NCI-H2227 treated with DMSO at 0.1 percent for 48 hours (cell line): Measurements from ENCODE around the gene ABCB8.
A peak's percentile ranks its signal among the peaks of the same experiment; 100 is the strongest.

Experiments
- DNase-seq: peaks from one replicate; lab custom pipeline; 2025; lab: John Stamatoyannopoulos, UW

ABCB8 gene

DNA sequence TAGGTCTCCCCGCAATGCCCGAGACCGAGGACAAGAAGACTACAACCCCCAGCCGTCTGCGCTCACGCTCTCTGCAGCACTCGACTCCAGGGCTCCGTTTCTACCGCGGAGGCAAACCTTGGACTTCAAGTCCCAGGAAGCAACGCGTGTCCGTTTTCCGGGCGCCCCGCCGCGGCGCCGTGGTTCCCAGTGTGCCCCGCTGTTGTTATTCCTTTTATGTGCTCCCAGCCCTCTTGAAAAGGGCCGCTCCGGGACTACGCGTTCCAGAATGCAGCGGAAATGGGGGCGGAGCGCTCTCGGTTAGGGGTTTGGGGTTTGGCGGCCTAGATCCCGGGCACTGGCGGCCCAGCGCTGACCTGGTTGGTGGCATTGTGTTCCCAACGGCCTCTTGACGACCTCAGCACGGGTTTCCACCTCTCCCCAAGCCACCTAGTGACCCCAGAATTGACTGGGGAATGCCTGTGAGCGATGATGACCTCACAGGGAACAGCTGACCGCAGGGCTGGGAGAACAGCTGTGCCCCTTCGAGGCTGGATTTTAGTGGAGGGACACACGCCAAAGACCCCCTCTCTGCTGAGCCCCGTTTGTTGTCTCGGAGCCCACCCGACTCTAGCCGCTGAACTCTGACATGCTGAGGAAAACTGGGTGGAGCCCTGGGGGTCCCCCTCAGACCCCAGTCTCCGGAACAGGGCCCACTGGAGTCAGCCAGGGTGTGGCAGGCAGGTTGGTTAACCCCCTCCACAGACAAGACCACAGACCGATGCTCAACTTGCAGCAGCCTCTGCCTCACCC lies 29.9 kb downstream of the ABCB8 start:
- DNase-seq: peak; percentile 99

DNA sequence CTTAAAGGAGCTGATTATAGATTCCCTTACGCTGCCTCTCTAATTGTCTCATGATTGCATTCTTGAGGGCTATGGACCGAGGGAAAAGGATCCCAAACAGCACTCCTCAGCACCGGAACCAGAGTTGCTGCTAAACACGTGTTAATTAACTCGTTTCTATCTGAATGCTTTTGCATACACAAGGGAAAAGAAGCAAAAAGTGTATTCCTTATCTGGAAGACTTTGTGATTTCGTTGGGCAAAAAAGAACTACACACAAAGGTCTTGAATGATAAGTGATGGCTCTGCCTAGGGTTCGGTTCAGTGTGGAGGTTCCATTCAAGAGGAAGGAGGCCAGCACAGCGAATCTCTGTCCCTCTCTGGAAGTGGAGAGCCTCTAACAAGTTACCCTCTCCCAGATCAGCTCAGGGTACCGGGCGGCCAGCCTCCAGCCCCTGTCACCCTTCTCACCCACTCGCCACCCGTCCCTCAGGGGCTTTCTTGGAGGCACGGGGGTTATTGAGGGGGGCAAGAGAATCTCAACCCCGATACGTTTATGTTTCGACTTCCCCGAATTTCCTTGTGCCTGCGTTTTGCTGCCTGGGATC lies 30.6 kb downstream of the ABCB8 start:
- no peak for DNase-seq

DNA sequence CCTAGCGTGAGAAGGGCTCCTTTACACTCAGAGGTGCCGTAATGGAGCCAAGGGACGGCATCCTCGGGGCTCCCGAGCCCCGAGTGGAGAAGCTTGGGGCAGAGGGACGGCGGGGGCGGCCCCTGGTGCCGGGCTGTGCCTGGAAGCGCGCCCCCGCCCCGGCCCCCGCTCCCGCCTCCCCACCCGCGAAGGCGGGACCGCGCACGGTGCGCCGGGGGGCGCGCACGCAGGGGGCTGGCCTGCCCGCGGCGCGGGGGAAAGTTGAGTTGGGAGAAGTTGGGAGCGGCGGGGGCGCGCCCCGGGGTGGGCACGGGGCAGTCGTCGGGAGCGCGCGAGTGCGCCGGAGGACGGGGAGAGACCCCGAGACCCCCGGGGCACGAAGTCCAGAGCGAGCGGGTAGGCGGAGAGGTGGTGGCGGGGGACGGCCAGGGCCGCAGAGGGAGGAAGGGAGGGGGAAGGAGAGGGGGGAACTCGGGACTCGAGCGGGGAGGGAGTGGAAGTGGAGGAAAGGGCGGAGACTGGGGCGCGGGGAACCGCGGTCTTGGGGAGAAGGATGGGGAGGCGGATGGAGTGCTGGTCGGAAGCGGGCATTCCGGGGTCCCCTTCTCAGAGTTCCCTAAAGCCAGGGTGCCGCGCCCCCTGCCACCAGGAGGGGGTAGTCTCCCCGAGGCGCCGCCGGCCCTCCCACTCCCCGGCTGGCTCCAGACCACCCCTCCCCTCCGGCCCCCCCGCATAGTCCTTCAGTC lies 31.3 kb downstream of the ABCB8 start, which contains the start of gene SLC4A2:
TSS of gene SLC4A2 (plus strand) at position 223 of the 746 bp plus-strand sequence. CDS start 2,399 bp downstream, outside the sequence.
- peak; percentile 63 for DNase-seq

DNA sequence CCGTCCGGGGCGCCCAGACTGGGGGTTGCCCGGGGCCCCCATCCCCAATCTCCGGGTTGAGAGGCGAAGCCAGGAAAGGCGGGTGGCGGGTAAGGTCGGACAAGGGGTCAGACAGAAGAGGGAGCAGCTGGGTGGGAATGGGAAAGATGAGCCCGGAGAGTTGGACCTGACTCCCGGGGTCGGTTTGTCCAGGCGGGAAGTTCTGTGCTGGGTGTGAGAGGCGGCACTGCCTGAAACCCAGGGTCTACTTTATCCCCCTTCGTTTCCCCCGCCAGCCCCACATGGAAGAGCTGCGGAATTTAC lies 31.8 kb downstream of the ABCB8 start:
- no peak for DNase-seq

DNA sequence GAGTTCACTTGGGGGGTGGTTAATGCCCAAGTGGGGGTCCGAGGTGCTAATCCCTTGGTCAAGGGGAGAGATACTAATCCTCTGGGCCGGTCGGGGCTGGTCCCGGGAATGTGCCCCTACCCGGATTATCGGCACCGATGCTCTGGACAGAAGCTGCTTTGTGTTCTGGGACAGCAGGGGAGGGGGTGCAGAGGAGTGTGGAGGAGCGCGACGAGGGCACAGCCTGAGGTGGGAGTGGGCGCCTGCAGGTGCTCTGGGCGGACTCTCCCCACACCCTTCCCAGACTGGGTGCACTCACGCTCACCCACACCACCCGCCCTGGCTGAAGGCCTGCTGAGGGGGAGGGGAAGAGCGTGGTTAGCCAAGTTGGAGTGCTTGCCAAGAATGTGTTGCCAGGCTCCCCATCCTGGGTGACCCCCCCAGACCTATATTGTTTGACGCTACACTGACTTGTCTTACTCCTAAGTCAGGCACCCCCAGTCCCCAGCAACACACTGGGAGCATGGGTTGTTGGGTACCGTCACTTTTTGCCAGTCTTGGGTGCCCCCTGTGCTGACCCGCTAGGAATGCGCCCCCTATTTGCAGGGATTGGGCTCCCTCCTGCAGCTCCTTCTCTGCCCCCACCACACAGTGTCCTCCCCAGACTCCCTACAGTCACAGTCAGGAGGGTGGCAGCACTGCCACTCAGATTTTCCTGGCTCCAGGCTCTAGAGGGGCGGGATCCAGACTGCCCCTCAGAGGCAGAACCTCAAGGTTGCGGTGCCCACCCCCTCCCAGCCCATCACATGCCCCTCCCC lies 32.4 kb downstream of the ABCB8 start:
- DNase-seq: no peak

DNA sequence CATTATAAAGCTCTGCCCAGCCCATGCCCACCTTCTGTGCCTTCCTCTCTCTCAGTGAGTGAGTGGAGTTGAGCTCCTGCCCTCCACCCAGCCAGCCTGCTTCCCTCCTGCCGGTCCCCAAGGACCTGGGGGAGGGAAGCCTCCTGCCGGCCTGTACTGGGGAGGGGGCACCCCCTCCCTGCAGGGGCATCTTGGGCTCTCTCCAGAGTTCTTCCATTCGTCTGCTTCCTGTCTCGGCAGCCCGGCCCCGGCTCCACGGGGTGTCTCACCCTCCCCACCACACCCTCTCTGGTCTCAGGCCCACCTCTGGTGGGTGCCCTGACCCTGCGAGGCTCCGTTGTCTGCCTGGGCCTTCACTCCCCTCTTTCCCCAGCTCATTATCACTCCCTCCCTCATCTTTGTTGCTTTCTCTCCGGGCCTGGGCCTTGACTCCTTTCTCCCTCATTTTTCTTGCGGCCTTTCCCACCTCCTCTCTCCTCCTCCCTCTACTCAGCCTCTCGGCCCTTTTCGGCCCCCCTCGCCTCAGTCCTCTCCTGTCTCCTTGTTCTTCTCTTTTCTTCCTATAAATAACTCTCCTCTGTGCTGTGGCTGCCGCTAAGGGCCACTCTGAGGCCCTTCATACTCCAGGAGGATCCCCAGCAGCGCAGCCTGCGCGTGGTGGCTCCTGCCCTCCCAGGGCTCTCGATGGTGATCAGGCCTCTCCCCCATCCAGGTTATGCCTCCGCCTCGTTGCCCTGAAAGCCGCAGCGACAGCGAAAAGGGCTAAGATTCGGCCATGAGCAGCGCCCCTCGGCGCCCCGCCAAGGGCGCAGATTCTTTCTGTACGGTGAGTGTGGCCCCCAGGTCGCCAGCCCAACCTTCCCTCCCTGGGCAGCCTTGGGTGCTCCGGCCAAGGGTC lies 33.2 kb downstream of the ABCB8 start:
- DNase-seq: no peak

DNA sequence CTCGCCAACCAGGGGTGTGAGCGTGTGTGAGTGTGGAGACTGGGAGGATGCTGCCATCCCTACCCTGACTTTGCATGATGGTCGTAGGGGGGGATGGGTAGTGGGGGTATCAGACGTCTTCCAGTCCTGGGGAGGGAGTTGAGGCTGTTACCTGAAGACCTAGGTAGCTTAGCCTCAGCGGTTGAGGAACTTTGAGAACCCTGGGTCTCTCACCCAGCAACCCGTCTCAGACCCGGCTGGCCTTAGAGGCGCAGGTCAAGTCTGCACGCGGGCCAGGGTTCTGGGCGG lies 33.8 kb downstream of the ABCB8 start:
- DNase-seq: no peak

DNA sequence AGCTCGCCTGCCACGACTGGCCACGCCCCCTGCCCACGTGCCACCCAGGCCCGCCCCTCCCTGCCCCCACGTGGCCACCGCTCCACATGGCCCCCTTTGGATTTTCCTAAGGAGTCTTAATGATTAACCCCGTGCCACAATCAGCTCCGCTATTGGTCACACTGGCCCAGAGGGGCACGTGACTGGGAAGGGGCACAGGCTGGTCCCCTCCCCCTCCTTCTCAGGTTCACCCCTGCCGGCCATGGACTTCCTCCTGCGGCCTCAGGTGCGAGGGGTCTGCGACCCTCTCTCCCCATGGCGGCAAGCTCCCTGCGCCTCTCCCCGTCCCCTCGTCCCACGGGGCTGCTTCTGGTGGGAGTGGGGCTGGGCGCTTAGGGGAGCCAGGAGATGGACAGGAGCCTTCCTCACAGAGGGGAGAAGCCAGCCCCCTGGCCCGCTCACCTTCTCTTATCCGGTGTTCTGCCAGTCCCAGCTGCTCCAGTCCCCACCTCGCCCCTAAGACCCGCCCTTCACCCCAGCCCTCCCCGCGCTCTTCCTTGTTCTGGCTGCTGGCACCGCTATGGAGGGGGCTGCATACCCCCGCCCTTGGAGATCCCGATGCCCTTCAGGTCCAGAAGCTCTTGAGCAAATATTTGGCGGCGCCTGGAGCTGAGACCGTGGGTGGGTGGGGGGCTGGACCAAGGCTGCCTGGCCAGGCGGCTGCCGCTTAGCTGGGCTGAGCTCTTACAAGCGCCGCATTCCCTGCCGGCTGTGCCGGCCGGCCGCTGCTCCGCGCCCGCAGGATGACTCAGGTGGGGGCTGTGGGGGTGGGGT lies 34.4 kb downstream of the ABCB8 start:
- DNase-seq: peak; percentile 21

DNA sequence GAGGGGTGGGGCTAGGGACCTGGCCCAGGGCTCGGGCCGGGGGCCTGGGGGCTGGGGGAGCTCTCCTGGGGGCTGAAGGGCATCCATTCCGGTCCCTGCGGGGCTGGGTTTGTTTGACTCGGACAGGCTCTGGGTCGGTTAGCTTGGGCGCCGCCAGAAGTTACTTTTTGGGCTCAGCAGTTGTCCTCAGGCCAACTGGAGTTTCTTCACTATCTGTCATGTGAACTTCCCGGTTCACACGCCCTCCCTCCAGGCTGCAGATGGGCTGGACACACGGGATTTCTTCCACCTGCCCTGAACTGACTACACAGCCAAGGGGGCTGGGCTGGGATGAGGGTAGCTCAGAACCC lies 34.9 kb downstream of the ABCB8 start:
- no peak for DNase-seq

DNA sequence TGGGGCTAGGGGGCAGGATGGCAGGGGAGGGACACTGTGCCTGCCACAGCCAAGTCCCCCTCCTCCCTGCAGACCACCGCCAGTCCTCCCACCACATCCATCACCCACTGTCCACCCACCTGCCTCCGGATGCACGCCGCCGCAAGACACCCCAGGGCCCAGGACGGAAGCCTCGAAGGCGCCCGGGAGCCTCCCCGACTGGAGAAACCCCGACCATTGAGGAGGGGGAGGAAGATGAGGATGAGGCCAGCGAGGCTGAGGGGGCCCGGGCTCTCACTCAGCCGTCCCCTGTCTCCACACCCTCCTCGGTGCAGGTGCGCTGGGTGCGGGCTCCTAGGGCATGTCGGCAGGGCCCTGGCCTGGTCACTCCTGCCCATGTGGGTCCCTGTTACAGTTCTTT lies 36.2 kb downstream of the ABCB8 start:
- DNase-seq: no peak

DNA sequence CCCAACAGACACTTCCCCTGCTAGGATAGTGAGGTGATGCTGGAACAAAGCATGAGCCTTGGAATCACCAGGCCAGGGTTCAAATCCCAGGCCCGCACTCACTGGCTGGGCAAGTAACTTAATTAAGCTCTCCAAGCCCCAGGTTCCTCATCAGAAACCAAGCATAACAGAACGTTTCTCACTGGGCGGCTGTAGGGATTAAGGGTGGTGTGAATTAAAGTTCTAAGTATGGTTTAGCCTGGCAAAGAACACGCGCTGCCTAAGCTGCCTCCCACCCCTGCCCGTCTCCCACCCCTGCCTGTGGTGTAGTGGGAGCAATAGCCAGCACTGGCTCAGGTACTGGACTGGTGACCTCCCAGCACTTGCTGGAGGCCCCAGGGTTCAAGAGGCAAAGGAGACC lies 36.7 kb downstream of the ABCB8 start:
- no peak for DNase-seq

DNA sequence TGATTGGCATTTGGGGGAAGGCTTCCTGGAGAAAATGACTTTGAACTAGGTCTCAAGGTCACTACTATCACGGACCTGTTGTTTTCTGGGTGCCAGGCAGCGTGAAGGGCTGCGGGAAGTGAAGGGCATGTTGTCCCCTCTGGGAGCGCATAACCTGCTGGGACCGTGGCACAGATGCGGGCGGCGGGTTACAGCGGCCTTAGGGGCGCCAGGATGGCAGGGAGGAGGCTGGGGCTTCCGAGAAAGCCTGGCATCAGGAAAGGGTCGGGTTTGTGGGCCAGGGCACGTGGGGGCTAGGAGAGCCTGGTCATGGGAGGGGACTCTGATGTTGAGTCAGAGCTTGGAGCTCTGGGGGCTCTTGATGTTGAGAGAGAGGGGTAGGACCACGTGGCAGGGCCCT lies 37.3 kb downstream of the ABCB8 start:
- DNase-seq: no peak

DNA sequence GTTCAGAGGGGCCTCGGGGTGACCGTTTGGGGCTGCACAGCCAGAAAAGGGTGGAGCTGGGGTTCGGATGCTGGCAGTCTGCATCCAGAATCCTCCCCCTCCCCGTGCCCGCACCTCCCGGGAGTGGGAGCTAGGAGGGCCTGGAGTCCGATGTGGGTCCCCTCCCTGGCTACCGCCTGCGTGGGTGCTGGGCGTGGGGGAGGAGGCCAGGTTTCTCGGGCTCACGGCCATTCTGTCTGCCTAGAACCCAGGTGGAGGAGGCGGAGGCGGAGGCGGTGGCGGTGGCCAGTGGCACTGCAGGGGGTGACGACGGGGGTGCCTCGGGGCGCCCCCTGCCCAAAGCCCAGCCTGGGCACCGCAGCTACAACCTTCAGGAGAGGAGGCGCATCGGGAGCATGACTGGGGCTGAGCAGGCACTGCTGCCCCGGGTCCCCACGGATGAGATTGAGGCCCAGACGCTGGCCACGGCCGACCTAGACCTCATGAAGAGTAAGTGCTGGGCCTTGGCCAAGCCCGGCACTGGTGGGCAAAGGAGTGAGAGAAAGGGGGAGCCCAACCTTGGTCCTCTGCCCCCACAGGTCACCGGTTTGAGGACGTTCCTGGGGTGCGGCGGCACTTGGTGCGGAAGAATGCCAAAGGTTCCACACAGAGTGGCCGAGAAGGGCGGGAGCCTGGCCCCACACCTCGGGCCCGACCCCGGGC lies 38.2 kb downstream of the ABCB8 start:
- no peak for DNase-seq

DNA sequence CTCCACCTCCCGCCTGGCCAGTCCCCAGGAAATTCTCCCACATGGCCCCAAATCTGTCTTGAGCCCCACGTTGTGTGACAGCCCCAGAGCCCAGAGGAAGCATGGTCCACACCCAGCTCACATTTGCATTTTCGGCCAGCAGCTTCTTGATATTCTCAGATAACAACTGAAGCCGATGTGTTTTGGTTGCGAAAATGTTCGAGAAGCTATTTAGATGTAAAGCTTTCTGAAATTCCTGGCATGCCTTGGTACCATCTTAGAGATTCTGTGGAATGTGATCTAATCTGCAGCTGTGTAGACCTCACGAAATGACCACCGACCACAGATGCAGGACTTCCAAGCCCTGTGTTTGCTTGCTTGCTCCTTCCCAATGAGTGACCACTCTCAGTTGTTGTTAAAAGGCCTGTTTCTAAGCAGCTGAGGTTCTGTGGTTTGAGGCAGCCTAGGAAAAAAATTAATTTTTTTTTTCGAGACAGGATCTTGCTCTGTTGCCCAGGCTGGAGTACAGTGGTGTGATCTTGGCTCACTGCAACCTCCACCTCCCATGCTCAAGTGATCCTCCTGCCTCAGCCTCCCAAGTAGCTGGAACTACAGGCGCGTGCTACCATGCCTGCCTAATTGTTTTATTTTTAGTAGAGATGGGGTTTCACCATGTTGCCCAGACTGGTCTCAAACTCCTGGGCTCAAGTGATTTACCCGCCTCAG lies 40.0 kb downstream of the ABCB8 start:
- DNase-seq: no peak

DNA sequence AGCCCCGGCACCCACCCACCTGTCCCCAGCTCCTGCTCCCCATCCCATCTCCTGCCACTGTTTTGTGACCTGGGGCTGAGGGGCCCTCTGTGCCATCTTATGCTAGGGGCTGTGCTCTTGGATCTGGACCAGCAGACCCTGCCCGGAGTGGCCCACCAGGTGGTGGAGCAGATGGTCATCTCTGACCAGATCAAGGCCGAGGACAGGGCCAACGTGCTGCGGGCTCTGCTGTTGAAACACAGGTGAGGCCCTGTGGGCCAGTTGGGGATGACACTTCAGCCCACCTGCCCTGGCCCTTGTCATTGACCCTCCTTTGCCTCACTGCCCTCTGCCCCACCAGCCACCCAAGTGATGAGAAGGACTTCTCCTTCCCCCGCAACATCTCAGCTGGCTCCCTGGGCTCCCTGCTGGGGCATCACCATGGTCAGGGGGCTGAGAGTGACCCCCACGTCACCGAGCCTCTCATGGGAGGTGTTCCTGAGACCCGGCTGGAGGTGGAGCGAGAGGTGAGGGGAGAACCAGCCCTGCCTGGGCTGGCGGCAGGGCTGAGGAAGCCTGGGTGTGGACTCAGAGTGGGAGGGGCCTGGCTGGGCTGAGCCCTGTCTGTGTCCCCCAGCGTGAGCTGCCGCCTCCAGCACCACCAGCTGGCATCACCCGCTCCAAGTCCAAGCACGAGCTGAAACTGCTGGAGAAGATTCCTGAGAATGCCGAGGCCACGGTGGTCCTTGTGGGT lies 41.8 kb downstream of the ABCB8 start:
- no peak for DNase-seq

DNA sequence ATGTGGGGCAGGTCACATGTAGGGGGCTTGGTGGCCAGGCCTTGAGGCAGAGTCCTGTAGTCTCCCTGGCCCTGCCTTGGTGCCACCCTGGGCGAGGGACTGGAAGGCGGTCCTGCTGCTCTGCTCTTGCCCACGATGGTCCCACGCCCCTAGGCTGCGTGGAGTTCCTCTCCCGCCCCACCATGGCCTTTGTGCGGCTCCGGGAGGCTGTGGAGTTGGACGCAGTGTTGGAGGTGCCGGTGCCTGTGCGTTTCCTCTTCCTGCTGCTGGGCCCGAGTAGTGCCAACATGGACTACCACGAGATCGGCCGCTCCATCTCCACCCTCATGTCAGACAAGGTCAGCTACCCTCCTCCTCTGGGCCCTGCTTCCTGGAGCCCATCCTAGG lies 42.3 kb downstream of the ABCB8 start:
- no peak for DNase-seq

DNA sequence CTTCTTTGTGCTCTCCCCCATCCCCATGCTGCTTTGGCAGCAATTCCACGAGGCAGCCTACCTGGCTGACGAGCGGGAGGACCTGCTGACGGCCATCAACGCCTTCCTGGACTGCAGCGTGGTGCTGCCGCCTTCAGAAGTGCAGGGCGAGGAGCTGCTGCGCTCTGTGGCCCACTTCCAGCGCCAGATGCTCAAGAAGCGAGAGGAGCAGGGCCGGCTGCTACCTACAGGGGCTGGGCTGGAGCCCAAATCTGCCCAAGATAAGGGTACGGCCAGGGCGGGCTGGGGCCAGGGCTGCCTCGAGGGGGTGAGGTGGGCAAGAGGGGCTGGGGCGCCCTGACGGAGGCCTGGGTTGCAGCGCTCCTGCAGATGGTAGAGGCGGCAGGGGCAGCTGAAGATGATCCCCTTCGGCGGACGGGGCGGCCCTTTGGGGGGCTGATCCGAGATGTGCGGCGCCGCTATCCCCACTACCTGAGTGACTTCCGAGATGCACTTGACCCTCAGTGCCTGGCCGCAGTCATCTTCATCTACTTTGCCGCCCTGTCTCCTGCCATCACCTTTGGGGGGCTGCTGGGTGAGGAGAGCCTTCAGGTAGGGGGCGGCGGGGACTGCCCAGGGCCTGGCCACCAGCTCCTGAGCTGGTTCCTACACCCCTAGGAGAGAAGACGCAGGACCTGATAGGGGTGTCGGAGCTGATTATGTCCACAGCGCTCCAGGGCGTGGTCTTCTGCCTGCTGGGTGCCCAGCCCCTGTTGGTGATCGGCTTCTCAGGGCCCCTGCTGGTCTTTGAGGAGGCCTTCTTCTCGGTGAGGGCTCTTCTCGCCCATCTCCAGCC lies 43.0 kb downstream of the ABCB8 start:
- no peak for DNase-seq

DNA sequence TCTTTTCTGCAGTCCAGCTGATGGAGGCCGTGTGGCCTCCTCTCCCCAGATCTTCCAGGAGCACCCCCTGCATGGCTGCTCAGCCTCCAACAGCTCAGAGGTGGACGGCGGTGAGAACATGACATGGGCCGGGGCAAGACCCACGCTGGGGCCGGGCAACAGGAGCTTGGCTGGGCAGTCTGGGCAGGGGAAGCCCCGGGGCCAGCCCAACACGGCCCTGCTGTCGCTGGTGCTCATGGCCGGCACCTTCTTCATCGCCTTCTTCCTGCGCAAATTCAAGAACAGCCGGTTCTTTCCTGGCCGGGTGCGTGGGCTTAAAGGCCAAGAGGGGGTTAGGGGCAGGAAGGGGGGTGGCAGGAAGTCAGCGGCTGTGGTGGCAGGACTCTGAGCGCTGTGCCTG lies 45.7 kb downstream of the ABCB8 start:
- no peak for DNase-seq
